Osteoblast (primary cell): ENCODE data around the gene FRMD4A. TPM values are rescaled to one million over a fixed set of nuclear protein-coding genes. Genes with fewer than 3 reads are reported as not detected.

Experiments used
- DNase-seq: peaks from one replicate; pipeline ENCODE4 v3.0.0; 2011; ENCODE audit warnings: low spot score, mixed read lengths; ENCODE audit not compliant: insufficient read length; ENCODE audit errors: missing footprints
- H2AFZ ChIP-seq: 2 replicates; pipeline ENCODE4 v1.6.0; 2011; ENCODE audit warnings: mild to moderate bottlenecking, low read length
- H3K27ac ChIP-seq: 2 replicates; pipeline ENCODE4 v1.5.1; 2011; ENCODE audit warnings: mild to moderate bottlenecking, low read depth, low read length, moderate library complexity
- H3K27me3 ChIP-seq: 2 replicates; pipeline ENCODE4 v1.6.0; 2012; ENCODE audit warnings: mild to moderate bottlenecking, control low read depth, inconsistent platforms, low read length, moderate library complexity; ENCODE audit not compliant: insufficient read depth
- H3K36me3 ChIP-seq: 2 replicates; pipeline ENCODE4 v1.5.1; 2011; ENCODE audit warnings: mild to moderate bottlenecking, low read length, control low read depth, moderate library complexity; ENCODE audit not compliant: insufficient read depth
- H3K4me1 ChIP-seq: 2 replicates; pipeline ENCODE4 v1.5.1; 2011; ENCODE audit warnings: mild to moderate bottlenecking, low read length, control low read depth, moderate library complexity; ENCODE audit not compliant: insufficient read depth
- H3K4me2 ChIP-seq: 2 replicates; pipeline ENCODE4 v1.6.0; 2011; ENCODE audit warnings: mild to moderate bottlenecking, low read length; ENCODE audit not compliant: insufficient read depth
- H3K4me3 ChIP-seq: fragments of 200-600 bp; sonication (generic); 3 replicates; pipeline ENCODE4 v1.5.1; 2012; ENCODE audit warnings: mild to moderate bottlenecking, low read length, inconsistent platforms; ENCODE audit not compliant: insufficient read depth
- H3K79me2 ChIP-seq: 2 replicates; pipeline ENCODE4 v1.6.0; 2012; ENCODE audit warnings: mild to moderate bottlenecking, low read length, control low read depth, inconsistent platforms; ENCODE audit not compliant: insufficient read depth
- H3K9me3 ChIP-seq: 2 replicates; pipeline ENCODE4 v1.5.1; 2011; ENCODE audit warnings: low read depth, low read length, control low read depth
- H4K20me1 ChIP-seq: 2 replicates; pipeline ENCODE4 v1.6.0; 2012; ENCODE audit warnings: mild to moderate bottlenecking, low read length, control low read depth; ENCODE audit not compliant: insufficient read depth
- CTCF ChIP-seq: IDR thresholded peaks from 2 replicates; pipeline ENCODE4 v1.5.1; 2011; ENCODE audit warnings: mild to moderate bottlenecking, low read depth, low read length, moderate library complexity; ENCODE audit errors: extremely low read depth
- total RNA-seq: library from RNA; depleted of rRNA; stranded (reverse); fragments of >200 nt; gene quantifications from 2 replicates; pipeline ENCODE4 v1.2.3, GENCODE V29; 2012

Gene FRMD4A
- total RNA-seq, 1 donor, result 41.3 TPM

GRCh38 chr10:13751191-13751764, 579.4 kb downstream of the FRMD4A start:
- Histone ChIP-seq H3K79me2 (no peaks in the 10 kb centered on the region), H3K36me3 (no peaks in the 10 kb centered on the region), H3K4me1 (peaks cover 9% of the 10 kb centered on the region), H3K27ac (no peak overlapping the region), H4K20me1 (no peaks in the 10 kb centered on the region), H3K27me3 (no peaks in the 10 kb centered on the region), H3K4me3 (no peak overlapping the region), H3K4me2 (no peak overlapping the region), H3K9me3 (no peaks in the 10 kb centered on the region), H2AFZ (no peak overlapping the region)
- TF ChIP-seq CTCF, result no peak
- no peak for DNase-seq

- DNase-seq, result no peak
- Histone ChIP-seq H3K27ac (no peak overlapping the region), H4K20me1 (no peaks in the 10 kb centered on the region), H3K36me3 (no peaks in the 10 kb centered on the region), H3K4me1 (peaks cover 13% of the 10 kb centered on the region), H3K79me2 (no peaks in the 10 kb centered on the region), H3K27me3 (no peaks in the 10 kb centered on the region), H3K9me3 (no peaks in the 10 kb centered on the region), H3K4me2 (no peak overlapping the region), H2AFZ (no peak overlapping the region), H3K4me3 (no peak overlapping the region)
- TF ChIP-seq CTCF, result no peak
Measured at GRCh38 chr10:13750299-13751190, 580.2 kb downstream of the FRMD4A start.

GRCh38 chr10:13745271-13745670, 585.5 kb downstream of the FRMD4A start:
- no peak for DNase-seq
- H3K9me3 ChIP-seq, result no peaks in the 10 kb centered on the region

More at GRCh38 chr10:13745271-13745670, 585.5 kb downstream of the FRMD4A start:
- Histone ChIP-seq H2AFZ (no peak overlapping the region), H3K4me3 (no peak overlapping the region), H3K36me3 (peaks cover 10% of the 10 kb centered on the region), H3K27ac (no peak overlapping the region), H4K20me1 (no peaks in the 10 kb centered on the region), H3K4me2 (no peak overlapping the region), H3K4me1 (peaks cover 23% of the 10 kb centered on the region), H3K79me2 (no peaks in the 10 kb centered on the region), H3K27me3 (no peaks in the 10 kb centered on the region)
- TF ChIP-seq CTCF, result no peak
